ENCODE results near the gene PATZ1. TPM values are rescaled to one million over a fixed set of nuclear protein-coding genes. Genes with fewer than 3 reads are reported as not detected.

Gene PATZ1
- total and polyA plus RNA-seq, 2 of the 4 experiments (the other 2 are of a cell fraction) = 6.5 to 10.5 TPM

DNA sequence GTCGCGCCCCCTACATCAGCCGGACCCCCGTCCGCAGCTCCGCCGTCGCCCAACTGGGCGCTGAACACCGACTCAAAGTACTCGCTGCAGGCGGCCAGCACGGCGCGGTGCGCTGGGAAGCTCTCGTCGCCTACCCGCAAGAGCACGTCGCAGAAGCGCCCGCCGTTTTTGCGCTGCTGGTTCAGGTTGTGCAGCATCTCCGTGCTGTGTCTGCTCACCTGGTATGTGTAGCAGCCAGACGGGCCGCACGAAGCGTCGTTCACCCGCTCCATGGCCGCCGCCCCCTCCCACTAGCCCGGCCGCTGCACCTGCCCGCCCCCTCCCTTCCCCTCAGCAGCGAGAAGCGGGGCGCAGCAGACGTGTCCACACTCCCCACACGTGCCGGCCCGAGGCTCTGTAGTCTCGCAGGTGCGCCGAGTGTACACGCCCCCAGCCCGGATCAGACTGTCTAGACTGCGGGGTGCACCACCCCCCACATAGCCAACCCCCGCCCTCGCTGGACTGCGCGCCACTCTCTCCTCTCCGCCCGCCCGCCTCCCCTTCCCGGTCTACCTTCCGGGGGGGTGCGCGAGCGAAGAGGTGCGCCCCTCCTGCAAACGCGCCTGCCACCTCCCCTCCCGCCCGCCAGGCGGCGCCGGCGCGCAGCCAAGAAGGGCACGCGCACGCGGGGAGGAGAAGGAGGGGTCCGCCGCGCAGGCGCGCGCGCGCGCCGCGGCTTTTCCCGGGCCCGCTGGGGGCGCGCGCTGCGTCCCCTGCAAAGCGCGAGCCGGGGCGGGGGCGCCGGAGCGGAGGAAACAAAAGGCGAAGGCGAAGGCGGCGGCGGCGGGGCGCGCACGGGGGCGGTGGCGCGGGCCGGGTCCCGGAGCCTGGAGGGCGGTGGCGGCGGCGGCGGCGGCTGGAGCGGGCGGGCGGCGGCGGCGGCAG lies 553 bp downstream of the PATZ1 start (continued):
- TF ChIP-seq CEBPB (IDR thresholded peaks at IDR 0.05; ENCODE audit: low read depth, low read length) = no peak
- no peak for TF ChIP-seq ELK1 (IDR thresholded peaks at IDR 0.05; ENCODE audit: borderline replicate concordance, low read depth, low read length)
- TF ChIP-seq FOS (IDR thresholded peaks at IDR 0.05; ENCODE audit: low read depth, low read length) = no peak
- peak; percentile 57 for TF ChIP-seq SMC3 (IDR thresholded peaks at IDR 0.05; ENCODE audit: low read depth, low read length)

All from IMR-90 (cell line).